ENCODE results near the gene ABCC9. TPM values are rescaled to one million over a fixed set of nuclear protein-coding genes. Genes with fewer than 3 reads are reported as not detected.

The ABCC9 gene
- total and polyA plus RNA-seq, 2 donors (not counting 3 experiments of a cell fraction or from before 2014, with no cell fraction given), result under 0.01 TPM; not detected in 1

DNA sequence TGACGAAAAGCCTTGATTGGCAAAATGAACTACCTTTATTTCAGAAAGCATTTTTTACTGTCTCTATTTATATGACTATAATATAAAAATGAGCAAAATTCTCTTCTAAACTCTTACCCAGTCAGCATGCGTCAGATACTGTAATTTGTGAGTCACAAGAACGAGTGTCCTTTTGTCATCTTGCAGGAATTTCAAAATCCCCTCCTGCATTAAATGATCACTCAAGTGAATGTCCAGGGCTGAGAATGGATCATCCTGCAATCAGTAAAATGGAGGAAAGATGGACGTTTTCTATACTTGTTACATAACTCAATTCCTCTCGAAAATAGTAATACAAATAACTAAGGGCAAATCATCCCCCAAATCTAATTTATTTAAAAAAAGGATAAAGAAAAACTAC lies 89.0 kb downstream of the ABCC9 start:
- Histone ChIP-seq H3K9me1 (replicated peaks; ENCODE audit: control insufficient read depth, extremely low read depth, insufficient read depth, low read length) (no peaks in the 10 kb centered on the region), H3K4me2 (ENCODE audit: insufficient read depth, low read length) (no peak overlapping the region), H3K79me2 (ENCODE audit: control insufficient read depth, insufficient read depth, low read length) (no peaks in the 10 kb centered on the region), H3K36me3 (ENCODE audit: control insufficient read depth in 2 of 2, extremely low read depth in 1 of 2, insufficient read depth in 2 of 2, low read length in 2 of 2) (no peaks in the 10 kb centered on the region), H4K20me1 (replicated peaks; ENCODE audit: control insufficient read depth, extremely low read depth, insufficient read depth, low read length) (no peaks in the 10 kb centered on the region), H3K4me1 (ENCODE audit: control insufficient read depth, extremely low read depth, insufficient read depth, low read length) (no peaks in the 10 kb centered on the region), H3K27me3 (ENCODE audit: control insufficient read depth in 2 of 2, insufficient read depth in 2 of 2, low read length in 2 of 2) (no peaks in the 10 kb centered on the region), H3K9ac (replicated peaks; ENCODE audit: extremely low read depth, insufficient read depth, low read length) (no peak overlapping the region), H3K9me3 (replicated peaks; ENCODE audit: control insufficient read depth, insufficient read depth, low read length) (no peaks in the 10 kb centered on the region), H3K27ac (ENCODE audit: insufficient read depth, low read depth, low read length) (no peak overlapping the region), H3K4me3 (replicated peaks in 1 of 3; ENCODE audit: insufficient read depth in 1 of 3, low read depth in 1 of 3, low read length in 3 of 3) (no peak overlapping the region), H2AFZ (ENCODE audit: low read depth, low read length) (no peak overlapping the region)
- no peak for FAIRE-seq
- POLR2A ChIA-PET, result no interaction called here
- TF ChIP-seq POLR2A (IDR thresholded peaks at IDR 0.05; ENCODE audit: low read depth, low read length), result no peak
- no peak for TF ChIP-seq GATA2 (IDR thresholded peaks at IDR 0.05; ENCODE audit: insufficient read depth, insufficient read length, low read depth, low read length)
- TF ChIP-seq MYC (IDR thresholded peaks at IDR 0.05; ENCODE audit: low read depth, low read length), result no peak
- TF ChIP-seq JUN (IDR thresholded peaks at IDR 0.05; ENCODE audit: borderline replicate concordance, insufficient read depth, insufficient read length, low read depth), result no peak
- TF ChIP-seq, protein P1, sequence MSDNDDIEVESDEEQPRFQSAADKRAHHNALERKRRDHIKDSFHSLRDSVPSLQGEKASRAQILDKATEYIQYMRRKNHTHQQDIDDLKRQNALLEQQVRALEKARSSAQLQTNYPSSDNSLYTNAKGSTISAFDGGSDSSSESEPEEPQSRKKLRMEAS (IDR thresholded peaks at IDR 0.05; ENCODE audit: insufficient read depth, insufficient read length), result no peak
- no peak for TF ChIP-seq POLR2AphosphoS5 (IDR thresholded peaks at IDR 0.05; ENCODE audit: insufficient read depth, low read depth, low read length)
- no peak for TF ChIP-seq EZH2 (IDR thresholded peaks at IDR 0.05; ENCODE audit: borderline replicate concordance, low read depth, low read length, severe bottlenecking)
- TF ChIP-seq FOS (IDR thresholded peaks at IDR 0.05; ENCODE audit: borderline replicate concordance, insufficient read depth, low read length), result no peak
- TF ChIP-seq, protein P2, sequence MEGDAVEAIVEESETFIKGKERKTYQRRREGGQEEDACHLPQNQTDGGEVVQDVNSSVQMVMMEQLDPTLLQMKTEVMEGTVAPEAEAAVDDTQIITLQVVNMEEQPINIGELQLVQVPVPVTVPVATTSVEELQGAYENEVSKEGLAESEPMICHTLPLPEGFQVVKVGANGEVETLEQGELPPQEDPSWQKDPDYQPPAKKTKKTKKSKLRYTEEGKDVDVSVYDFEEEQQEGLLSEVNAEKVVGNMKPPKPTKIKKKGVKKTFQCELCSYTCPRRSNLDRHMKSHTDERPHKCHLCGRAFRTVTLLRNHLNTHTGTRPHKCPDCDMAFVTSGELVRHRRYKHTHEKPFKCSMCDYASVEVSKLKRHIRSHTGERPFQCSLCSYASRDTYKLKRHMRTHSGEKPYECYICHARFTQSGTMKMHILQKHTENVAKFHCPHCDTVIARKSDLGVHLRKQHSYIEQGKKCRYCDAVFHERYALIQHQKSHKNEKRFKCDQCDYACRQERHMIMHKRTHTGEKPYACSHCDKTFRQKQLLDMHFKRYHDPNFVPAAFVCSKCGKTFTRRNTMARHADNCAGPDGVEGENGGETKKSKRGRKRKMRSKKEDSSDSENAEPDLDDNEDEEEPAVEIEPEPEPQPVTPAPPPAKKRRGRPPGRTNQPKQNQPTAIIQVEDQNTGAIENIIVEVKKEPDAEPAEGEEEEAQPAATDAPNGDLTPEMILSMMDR (IDR thresholded peaks at IDR 0.05; ENCODE audit: extremely low read depth in 1 of 2, insufficient read depth in 1 of 2, low read depth in 1 of 2, low read length in 2 of 2), result no peak
- no peak for DNase-seq (ENCODE audit: low read depth, low spot score)
- BruUV-seq (replicated peaks), result no TSS peak
- CTCF ChIA-PET, result no interaction called here
- dilution Hi-C loops (cut with MboI; ENCODE audit: extremely low pct_ligation_motif_present, low sequenced_read_pairs) (no loop called here), intact Hi-C loops (cut with micrococcal nuclease) (no loop called here)
